Measurements from ENCODE around the gene KIF2A. TPM values are rescaled to one million over a fixed set of nuclear protein-coding genes. Genes with fewer than 3 reads are reported as not detected.
A peak's percentile ranks its signal among the peaks of the same experiment; 100 is the strongest.

KIF2A gene
- total and polyA plus RNA-seq, 2 of the 8 experiments (the other 6 are each of a cell fraction or from before 2014, with no cell fraction given) = 18.4 to 97.1 TPM

- Histone ChIP-seq H2BK5ac (ENCODE audit: low read depth, low read length) (no peak overlapping the region), H3K23me2 (ENCODE audit: low read depth, low read length) (no peaks in the 10 kb centered on the region), H4K20me1 (replicated peaks in 1 of 2; ENCODE audit: control insufficient read depth in 1 of 2, insufficient read depth in 2 of 2, low read length in 2 of 2) (peaks cover 9 to 16% of the 10 kb centered on the region in 2 experiments), H3K79me1 (ENCODE audit: low read depth, low read length) (no peaks in the 10 kb centered on the region), H3K9ac (replicated peaks in 1 of 4; ENCODE audit: extremely low read depth in 1 of 4, low read depth in 3 of 4, low read length in 3 of 4) (no peak overlapping the region), H2BK15ac (ENCODE audit: low read length) (no peak overlapping the region), H4K5ac (ENCODE audit: insufficient read length, low read depth, low read length) (no peak overlapping the region), H3K14ac (ENCODE audit: insufficient read length) (no peak overlapping the region), H2BK20ac (ENCODE audit: low read length) (no peak overlapping the region), H2AFZ (ENCODE audit: low read length) (no peak overlapping the region), H2BK12ac (ENCODE audit: low read depth, low read length) (no peak overlapping the region), H3K9me3 (ENCODE audit: insufficient read depth in 2 of 2, low read depth in 1 of 2, low read length in 1 of 2) (no peaks in the 10 kb centered on the region), H4K8ac (ENCODE audit: extremely low read depth, insufficient read depth, low read length) (no peak overlapping the region), H3K27ac (ENCODE audit: low read depth, low read length) (no peak overlapping the region), H3K18ac (ENCODE audit: extremely low read depth, low read length) (no peak overlapping the region), H3K4me2 (ENCODE audit: insufficient read depth in 1 of 2, low read depth in 2 of 2, low read length in 2 of 2) (no peak overlapping the region), H4K91ac (replicated peaks; ENCODE audit: insufficient read length, low read length) (no peak overlapping the region), H3K4me3 (ENCODE audit: extremely low read depth in 1 of 4, insufficient read depth in 2 of 4, low read depth in 3 of 4, low read length in 4 of 4) (no peak overlapping the region), H3K79me2 (ENCODE audit: control insufficient read depth in 1 of 2, insufficient read depth in 2 of 2, low read length in 2 of 2) (peaks cover 18 to 99% of the 10 kb centered on the region in 2 experiments; a peak in 3 of 4 replicates), H3K36me3 (ENCODE audit: control insufficient read depth in 2 of 4, insufficient read depth in 4 of 4, low read length in 3 of 4) (no peaks in the 10 kb centered on the region; a peak in 1 of 8 replicates), H3K4ac (replicated peaks; ENCODE audit: insufficient read length, low read depth, low read length) (no peak overlapping the region), H2AK5ac (ENCODE audit: low read depth, low read length) (no peak overlapping the region), H3K27me3 (replicated peaks in 1 of 4; ENCODE audit: control insufficient read depth in 3 of 4, extremely low read depth in 1 of 4, insufficient read depth in 3 of 4, low read length in 3 of 4) (no peaks in the 10 kb centered on the region), H2BK120ac (replicated peaks; ENCODE audit: low read depth, low read length) (no peak overlapping the region), H3K4me1 (replicated peaks in 1 of 4; ENCODE audit: control insufficient read depth in 3 of 4, insufficient read depth in 4 of 4, low read length in 3 of 4) (peaks cover 0 to 3% (median 0%) of the 10 kb centered on the region in 4 experiments; a peak in 3 of 7 replicates), H3K23ac (ENCODE audit: insufficient read length) (no peak overlapping the region), H3K56ac (replicated peaks; ENCODE audit: insufficient read length, low read depth, low read length) (no peak overlapping the region)
- ChIA-PET POLR2A (ENCODE audit: partially characterized antibody) (interaction anchor here (0.9 to 1.4 kb wide), 3 partner anchors 9 to 13 kb away, joined by 3 to 5 read pairs (median 4); partner anchors contain the start of gene KIF2A), CTCF (ENCODE audit: partially characterized antibody) (interaction anchor here (0.9 kb wide), 1 partner anchor 19 kb away, joined by 3 read pairs; no protein-coding TSS in a partner anchor)
- WGBS, 2 experiments (ENCODE audit: extremely low coverage in 1 of 2, insufficient coverage in 1 of 2, insufficient read length in 1 of 2, insufficient replicate concordance in 2 of 2, low coverage in 1 of 2, low lambda C conversion rate in 2 of 2, missing lambda C conversion rate in 1 of 2) = 33% methylated on average over 2 of the region's 2 CpGs; no CpG with 5 or more reads in 1 of the 2 experiments
- FAIRE-seq (no peak), DNase-seq (ENCODE audit: low read depth in 1 of 2, low spot score in 2 of 2) (no peak)
- TF ChIP-seq JUND (IDR thresholded peaks at IDR 0.05; ENCODE audit: low read length) (0 out of 2 replicates have a peak, but pooled peaks have one; percentile 23), EP300 (IDR thresholded peaks at IDR 0.05; ENCODE audit: borderline replicate concordance in 1 of 2, low read depth in 2 of 2, low read length in 2 of 2) (no peak)
These were observed 10.1 kb downstream of the KIF2A start for GRCh38 chr5:62316176-62316502.

All from H1 (cell line).